IMR-90 (cell line): ENCODE data around the gene ZNF212. TPM values are rescaled to one million over a fixed set of nuclear protein-coding genes. Genes with fewer than 3 reads are reported as not detected.

Experiments
- ATAC-seq: fragments of 200-7000 bp; cut with Tn5 transposase; 2 replicates; pipeline ENCODE4 v1.9.1; 2020; ENCODE audit warnings: low read depth, mild to moderate bottlenecking, moderate library complexity
- BruUV-seq: library from RNA; stranded (reverse); fragments of 400-500 nt; replicated peaks from 2 replicates; lab custom pipeline; 2021; lab: Mats Ljungman, UMichigan
- CTCF ChIA-PET: fragments of 300-600 bp; formaldehyde crosslinking; extraction: SDS; loops from one replicate; lab custom pipeline; 2021; ENCODE audit warnings: antibody characterized with exemption; lab: Yijun Ruan, JAX
- POLR2A ChIA-PET: fragments of 300-600 bp; sonication (Branson Sonifier 250); formaldehyde crosslinking; loops from one replicate; lab custom pipeline; 2022; ENCODE audit warnings: antibody characterized with exemption; ENCODE audit not compliant: unreplicated experiment; lab: Charles Lee
- DNase-seq: peaks from one replicate; pipeline ENCODE4 v3.0.0; 2013
- H2AFZ ChIP-seq: replicated peaks from 2 replicates; pipeline ENCODE3; 2013; ENCODE audit warnings: low read length, mild to moderate bottlenecking; ENCODE audit not compliant: poor library complexity
- H2AK5ac ChIP-seq: 2 replicates; pipeline ENCODE4 v1.6.1; 2013; ENCODE audit warnings: low read depth, low read length, inconsistent platforms
- H2AK9ac ChIP-seq: replicated peaks from 2 replicates; pipeline ENCODE3; 2013; ENCODE audit warnings: mild to moderate bottlenecking, low read depth, low read length, moderate library complexity; ENCODE audit not compliant: poor library complexity
- H2BK120ac ChIP-seq: 2 replicates; pipeline ENCODE4 v1.6.1; 2013; ENCODE audit warnings: low read depth, low read length, inconsistent platforms
- H2BK15ac ChIP-seq: 3 replicates; pipeline ENCODE4 v1.6.1; 2013; ENCODE audit warnings: low read depth, low read length, inconsistent platforms
- H2BK20ac ChIP-seq: 2 replicates; pipeline ENCODE4 v1.6.1; 2013; ENCODE audit warnings: low read depth, mild to moderate bottlenecking, inconsistent platforms, low read length, moderate library complexity
- H2BK5ac ChIP-seq: 2 replicates; pipeline ENCODE4 v1.6.1; 2013; ENCODE audit warnings: mild to moderate bottlenecking, low read depth, low read length, inconsistent platforms; ENCODE audit not compliant: poor library complexity, severe bottlenecking
- H3K14ac ChIP-seq: replicated peaks from 2 replicates; pipeline ENCODE4 v1.6.1; 2013; ENCODE audit warnings: low read depth, low read length, inconsistent platforms
- H3K18ac ChIP-seq: 2 replicates; pipeline ENCODE4 v1.6.1; 2013; ENCODE audit warnings: low read depth, low read length, control low read depth
- H3K23ac ChIP-seq: 2 replicates; pipeline ENCODE4 v1.6.1; 2013; ENCODE audit warnings: low read depth, low read length, inconsistent platforms
- H3K27ac ChIP-seq: 2 replicates; pipeline ENCODE4 v1.5.1; 2013; ENCODE audit warnings: mild to moderate bottlenecking, control low read depth, low read length; ENCODE audit not compliant: insufficient read depth
- H3K27me3 ChIP-seq: 2 replicates; pipeline ENCODE4 v1.6.1; 2013; ENCODE audit warnings: low read length; ENCODE audit not compliant: control insufficient read depth, insufficient read depth
- H3K36me3 ChIP-seq: 2 replicates; pipeline ENCODE4 v1.6.1; 2013; ENCODE audit warnings: low read length, mixed read lengths; ENCODE audit not compliant: control insufficient read depth, insufficient read depth
- H3K4ac ChIP-seq: 2 replicates; pipeline ENCODE4 v1.6.1; 2013; ENCODE audit warnings: low read depth, low read length, inconsistent platforms
- H3K4me1 ChIP-seq: 2 replicates; pipeline ENCODE4 v1.6.1; 2013; ENCODE audit warnings: low read length, mixed read lengths; ENCODE audit not compliant: control insufficient read depth, insufficient read depth
- H3K4me2 ChIP-seq: 2 replicates; pipeline ENCODE4 v1.6.1; 2013; ENCODE audit warnings: low read depth, mild to moderate bottlenecking, control low read depth, low read length, moderate library complexity
- H3K4me3 ChIP-seq: 2 replicates; pipeline ENCODE4 v1.5.1; 2013; ENCODE audit warnings: low read depth, mild to moderate bottlenecking, control low read depth, low read length, moderate library complexity; ENCODE audit not compliant: insufficient read depth
- H3K56ac ChIP-seq: 2 replicates; pipeline ENCODE4 v1.6.1; 2013; ENCODE audit warnings: low read length, inconsistent platforms; ENCODE audit not compliant: insufficient read depth; ENCODE audit errors: extremely low read depth
- H3K79me1 ChIP-seq, 2 experiments: 2 replicates each; pipeline ENCODE4 v1.6.1; 2013; ENCODE audit warnings: low read length in 2 of 2, inconsistent platforms in 1 of 2, low read depth in 1 of 2
- H3K9ac ChIP-seq: 2 replicates; pipeline ENCODE4 v1.6.1; 2013; ENCODE audit warnings: low read depth, low read length, control low read depth
- H3K9me1 ChIP-seq: 2 replicates; pipeline ENCODE4 v1.6.1; 2013; ENCODE audit warnings: low read length, inconsistent platforms; ENCODE audit not compliant: insufficient read depth
- H3K9me3 ChIP-seq: 2 replicates; pipeline ENCODE4 v1.6.1; 2013; ENCODE audit warnings: low read length; ENCODE audit not compliant: control insufficient read depth, insufficient read depth
- H4K20me1 ChIP-seq: 2 replicates; pipeline ENCODE4 v1.6.1; 2013; ENCODE audit warnings: low read length, inconsistent platforms; ENCODE audit not compliant: insufficient read depth
- H4K5ac ChIP-seq: 2 replicates; pipeline ENCODE4 v1.6.1; 2013; ENCODE audit warnings: mild to moderate bottlenecking, low read depth, low read length, control low read depth
- H4K8ac ChIP-seq, 2 experiments: 2 replicates each; pipeline ENCODE4 v1.6.1; 2013; ENCODE audit warnings: low read depth in 2 of 2, low read length in 2 of 2, control low read depth in 1 of 2, inconsistent platforms in 1 of 2
- H4K91ac ChIP-seq: 2 replicates; pipeline ENCODE4 v1.6.1; 2013; ENCODE audit warnings: low read depth, low read length, inconsistent platforms; ENCODE audit not compliant: insufficient read depth
- BHLHE40 ChIP-seq: fragments of 150-350 bp; IDR thresholded peaks from 2 replicates; pipeline ENCODE4 v1.6.1; 2016; ENCODE audit warnings: mild to moderate bottlenecking, low read depth, low read length
- CHD1 ChIP-seq: IDR thresholded peaks from 2 replicates; pipeline ENCODE4 v1.6.1; 2012; ENCODE audit warnings: low read depth, low read length, improper control_type of control experiment
- MAFK ChIP-seq: IDR thresholded peaks from 2 replicates; pipeline ENCODE4 v1.6.1; 2012; ENCODE audit warnings: low read depth, low read length, improper control_type of control experiment
- MAZ ChIP-seq: IDR thresholded peaks from 2 replicates; pipeline ENCODE4 v1.6.1; 2012; ENCODE audit warnings: low read depth, mild to moderate bottlenecking, low read length, improper control_type of control experiment, moderate library complexity, borderline replicate concordance
- MXI1 ChIP-seq: IDR thresholded peaks from 2 replicates; pipeline ENCODE4 v1.6.1; 2012; ENCODE audit warnings: low read depth, mild to moderate bottlenecking, low read length, moderate library complexity, borderline replicate concordance
- NFE2L2 ChIP-seq: fragments of 150-350 bp; IDR thresholded peaks from 2 replicates; pipeline ENCODE4 v1.6.1; 2016; ENCODE audit warnings: low read depth, mild to moderate bottlenecking, low read length
- RFX5 ChIP-seq: IDR thresholded peaks from 2 replicates; pipeline ENCODE4 v1.8.0; 2012; ENCODE audit warnings: low read depth, mild to moderate bottlenecking, low read length, moderate library complexity
- SMC3 ChIP-seq: fragments of 150-350 bp; IDR thresholded peaks from 2 replicates; pipeline ENCODE4 v1.6.1; 2016; ENCODE audit warnings: low read depth, mild to moderate bottlenecking, antibody characterized with exemption, low read length, moderate library complexity
- WGBS, 2 experiments: methylation state at CpG; one replicate each; pipeline versions ENCODE4 v1.1.5 to v1.1.7; 2013; ENCODE audit warnings: missing lambda C conversion rate in 2 of 2; ENCODE audit not compliant: insufficient read length in 1 of 2; ENCODE audit errors: extremely low coverage in 2 of 2; 5-methylcytosine and 5-hydroxymethylcytosine counted together
- dilution Hi-C: fragments of 300-500 bp; cut with HindIII; formaldehyde crosslinking; loops from one replicate; pipeline ENCODE4 v1.14.3; 2018; ENCODE audit warnings: low sequenced_read_pairs; ENCODE audit not compliant: unreplicated experiment
- in situ Hi-C: fragments of 300-500 bp; cut with MboI; formaldehyde crosslinking; loops from 3 replicates; pipeline ENCODE4 v1.14.3; 2019; ENCODE audit warnings: low sequenced_read_pairs, inconsistent platforms, mixed read lengths
- intact Hi-C: fragments of 100-400 bp; cut with micrococcal nuclease; formaldehyde crosslinking; loops from 2 replicates; pipeline ENCODE4 v1.10.0; 2022
- polyA plus RNA-seq, 3 experiments: library from polyadenylated mRNA; depleted of rRNA; stranded (reverse); fragments of >200 nt; gene quantifications; 2 replicates each; pipeline ENCODE4 v1.2.3, GENCODE V29; 2012; ENCODE audit warnings: low replicate concordance in 1 of 3
- total RNA-seq: library from RNA; depleted of rRNA; stranded (reverse); fragments of >200 nt; gene quantifications from 2 replicates; pipeline ENCODE4 v1.2.3, GENCODE V29; 2012
- TF ChIP-seq, protein P1 (sequence below): fragments of 150-350 bp; IDR thresholded peaks from 2 replicates; pipeline ENCODE4 v1.6.1; 2016; ENCODE audit warnings: low read depth, mild to moderate bottlenecking, low read length, moderate library complexity, borderline replicate concordance
- TF ChIP-seq, protein P2 (sequence below): fragments of 150-350 bp; IDR thresholded peaks from 2 replicates; pipeline ENCODE4 v1.6.1; 2017; ENCODE audit warnings: mild to moderate bottlenecking, antibody characterized with exemption, low read length, low read depth

The ZNF212 gene
- total and polyA plus RNA-seq, 2 of the 4 experiments (the other 2 are of a cell fraction), result 3.8 to 5.1 TPM

DNA sequence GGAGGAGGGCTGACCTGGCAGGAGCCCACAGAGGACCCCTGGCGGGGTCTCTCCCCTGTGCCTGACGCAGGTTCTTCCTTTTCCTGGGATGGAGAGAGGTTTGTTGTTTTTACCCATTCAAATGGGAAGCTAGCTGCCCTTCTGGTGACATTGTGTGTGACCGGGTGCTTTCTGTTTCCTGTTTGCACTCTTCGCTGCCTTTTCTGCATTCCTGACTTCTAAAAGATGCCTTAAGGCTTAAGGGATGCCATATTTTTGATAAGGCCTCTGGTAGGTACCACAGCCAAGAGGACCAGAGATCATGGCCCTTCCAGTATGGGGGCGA lies 42.8 kb downstream of the ZNF212 start (continued):
- TF ChIP-seq, protein P1, sequence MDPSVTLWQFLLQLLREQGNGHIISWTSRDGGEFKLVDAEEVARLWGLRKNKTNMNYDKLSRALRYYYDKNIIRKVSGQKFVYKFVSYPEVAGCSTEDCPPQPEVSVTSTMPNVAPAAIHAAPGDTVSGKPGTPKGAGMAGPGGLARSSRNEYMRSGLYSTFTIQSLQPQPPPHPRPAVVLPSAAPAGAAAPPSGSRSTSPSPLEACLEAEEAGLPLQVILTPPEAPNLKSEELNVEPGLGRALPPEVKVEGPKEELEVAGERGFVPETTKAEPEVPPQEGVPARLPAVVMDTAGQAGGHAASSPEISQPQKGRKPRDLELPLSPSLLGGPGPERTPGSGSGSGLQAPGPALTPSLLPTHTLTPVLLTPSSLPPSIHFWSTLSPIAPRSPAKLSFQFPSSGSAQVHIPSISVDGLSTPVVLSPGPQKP, result no peak
- no peak for TF ChIP-seq SMC3

DNA sequence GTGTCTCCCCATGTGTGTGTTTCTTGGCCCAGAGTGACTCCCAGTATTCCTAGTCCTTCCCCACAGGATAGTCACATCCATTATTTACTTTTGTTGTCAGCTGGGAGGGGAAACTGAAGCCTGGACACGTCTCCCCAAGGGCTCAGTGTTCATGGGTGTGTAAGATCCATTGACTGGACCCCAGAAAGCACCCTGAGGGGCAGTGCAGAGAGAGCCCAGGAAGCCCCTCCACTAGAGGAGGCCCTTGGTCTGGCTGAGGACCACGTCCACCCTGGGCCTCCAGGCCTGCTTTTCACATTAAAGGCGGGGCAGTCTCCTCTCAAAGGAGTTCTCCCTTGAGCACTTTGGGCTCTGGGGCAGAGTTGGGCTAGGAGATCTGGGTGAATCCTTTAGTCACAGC lies 43.9 kb downstream of the ZNF212 start:
- Histone ChIP-seq H2AFZ (no peak overlapping the region), H3K36me3 (peaks cover 22% of the 10 kb centered on the region), H3K4ac (no peak overlapping the region), H3K27ac (no peak overlapping the region), H2BK5ac (no peak overlapping the region), H3K9me3 (no peaks in the 10 kb centered on the region), H2BK20ac (no peak overlapping the region), H3K14ac (no peak overlapping the region), H3K56ac (no peak overlapping the region), H2BK120ac (no peak overlapping the region), H2AK9ac (no peak overlapping the region), H3K9ac (no peak overlapping the region), H2BK15ac (no peak overlapping the region), H3K9me1 (peaks cover 7% of the 10 kb centered on the region), H4K20me1 (peaks cover 4% of the 10 kb centered on the region), H3K79me1 (peaks cover 0 to 3% of the 10 kb centered on the region in 2 experiments; a peak in 1 of 4 replicates), H3K18ac (no peak overlapping the region), H3K4me2 (no peak overlapping the region), H3K4me3 (no peak overlapping the region), H4K5ac (no peak overlapping the region), H3K23ac (no peak overlapping the region), H2AK5ac (no peak overlapping the region), H3K4me1 (0 out of 2 replicates have a peak, but pooled peaks cover 2% of the 10 kb centered on the region), H4K91ac (no peak overlapping the region), H3K27me3 (no peaks in the 10 kb centered on the region), H4K8ac (no peak overlapping the region)
- WGBS, 2 experiments, result no CpG with 5 or more reads among the region's 3 CpGs
- in situ Hi-C loops, result no loop called here
- intact Hi-C loops, result no loop called here
- TSS peak; percentile 22 for BruUV-seq
- CTCF ChIA-PET, result no interaction called here
- TF ChIP-seq BHLHE40 (no peak), RFX5 (no peak), MAFK (no peak), CHD1 (no peak), NFE2L2 (no peak), MXI1 (no peak), MAZ (no peak), SMC3 (no peak)
- TF ChIP-seq, protein P2, sequence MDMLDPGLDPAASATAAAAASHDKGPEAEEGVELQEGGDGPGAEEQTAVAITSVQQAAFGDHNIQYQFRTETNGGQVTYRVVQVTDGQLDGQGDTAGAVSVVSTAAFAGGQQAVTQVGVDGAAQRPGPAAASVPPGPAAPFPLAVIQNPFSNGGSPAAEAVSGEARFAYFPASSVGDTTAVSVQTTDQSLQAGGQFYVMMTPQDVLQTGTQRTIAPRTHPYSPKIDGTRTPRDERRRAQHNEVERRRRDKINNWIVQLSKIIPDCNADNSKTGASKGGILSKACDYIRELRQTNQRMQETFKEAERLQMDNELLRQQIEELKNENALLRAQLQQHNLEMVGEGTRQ, result no peak
- no peak for DNase-seq
- POLR2A ChIA-PET, result no interaction called here
- no peak for ATAC-seq
- dilution Hi-C loops, result no loop called here
